KMS-11 (cell line): ENCODE data around the gene INPP5E.

Source experiments
- H2AFZ ChIP-seq: fragments of 200-600 bp; sonication (generic); 2 replicates; pipeline ENCODE4 v1.6.1; 2016; ENCODE audit warnings: antibody characterized with exemption, mixed run types, low read depth
- H3K27ac ChIP-seq: fragments of 200-600 bp; sonication (generic); 2 replicates; pipeline ENCODE4 v1.6.1; 2016; ENCODE audit warnings: mild to moderate bottlenecking, mixed run types
- H3K27me3 ChIP-seq: fragments of 200-600 bp; sonication (generic); 2 replicates; pipeline ENCODE4 v1.6.1; 2017; ENCODE audit warnings: mild to moderate bottlenecking, low read depth, mixed run types, moderate library complexity; ENCODE audit not compliant: insufficient read depth
- H3K36me3 ChIP-seq: fragments of 200-600 bp; sonication (generic); 2 replicates; pipeline ENCODE4 v1.6.1; 2017; ENCODE audit warnings: mild to moderate bottlenecking, mixed run types; ENCODE audit not compliant: insufficient read depth
- H3K4me1 ChIP-seq: fragments of 200-600 bp; sonication (generic); 2 replicates; pipeline ENCODE4 v1.6.1; 2016; ENCODE audit warnings: mild to moderate bottlenecking, low read depth, mixed run types; ENCODE audit not compliant: poor library complexity, severe bottlenecking
- H3K4me2 ChIP-seq: fragments of 200-600 bp; sonication (generic); 2 replicates; pipeline ENCODE4 v1.7.0; 2016; ENCODE audit warnings: mild to moderate bottlenecking, mixed run types
- H3K4me3 ChIP-seq: fragments of 200-600 bp; sonication (generic); IDR thresholded peaks from 2 replicates; pipeline ENCODE4 v1.6.1; 2017; ENCODE audit warnings: low read depth, low read length, mixed read lengths; ENCODE audit not compliant: insufficient read depth
- H3K79me2 ChIP-seq: fragments of 200-600 bp; sonication (generic); 2 replicates; pipeline ENCODE4 v1.6.1; 2016; ENCODE audit warnings: low read depth, mixed run types; ENCODE audit not compliant: insufficient read depth
- H3K9ac ChIP-seq: fragments of 200-600 bp; sonication (generic); 2 replicates; pipeline ENCODE4 v1.6.1; 2016; ENCODE audit warnings: mild to moderate bottlenecking, mixed run types
- H4K20me1 ChIP-seq: fragments of 200-600 bp; sonication (generic); 2 replicates; pipeline ENCODE4 v1.6.1; 2016; ENCODE audit warnings: mild to moderate bottlenecking, mixed run types; ENCODE audit not compliant: insufficient read depth
- TF ChIP-seq, protein P1 (sequence below): fragments of 200-600 bp; sonication (generic); conservative IDR thresholded peaks from 2 replicates; pipeline ENCODE4 v1.6.1; 2017; ENCODE audit warnings: low read depth, mild to moderate bottlenecking, antibody characterized with exemption, low read length, moderate library complexity, mixed read lengths

Gene INPP5E

GRCh38 chr9:136476369-136477150 is 36.9 kb upstream of the INPP5E start:
- no peak overlapping the region for H3K27ac ChIP-seq
- H3K4me2 ChIP-seq, result no peak overlapping the region
- peaks cover 39% of the 10 kb centered on the region for H3K79me2 ChIP-seq
- H2AFZ ChIP-seq, result no peak overlapping the region
- no peaks in the 10 kb centered on the region for H3K27me3 ChIP-seq
- H4K20me1 ChIP-seq, result peaks cover 14% of the 10 kb centered on the region; the same call in 1 of the 2 replicates
- peaks cover 4% of the 10 kb centered on the region; the same call in 1 of the 2 replicates for H3K36me3 ChIP-seq
- TF ChIP-seq, protein P1, sequence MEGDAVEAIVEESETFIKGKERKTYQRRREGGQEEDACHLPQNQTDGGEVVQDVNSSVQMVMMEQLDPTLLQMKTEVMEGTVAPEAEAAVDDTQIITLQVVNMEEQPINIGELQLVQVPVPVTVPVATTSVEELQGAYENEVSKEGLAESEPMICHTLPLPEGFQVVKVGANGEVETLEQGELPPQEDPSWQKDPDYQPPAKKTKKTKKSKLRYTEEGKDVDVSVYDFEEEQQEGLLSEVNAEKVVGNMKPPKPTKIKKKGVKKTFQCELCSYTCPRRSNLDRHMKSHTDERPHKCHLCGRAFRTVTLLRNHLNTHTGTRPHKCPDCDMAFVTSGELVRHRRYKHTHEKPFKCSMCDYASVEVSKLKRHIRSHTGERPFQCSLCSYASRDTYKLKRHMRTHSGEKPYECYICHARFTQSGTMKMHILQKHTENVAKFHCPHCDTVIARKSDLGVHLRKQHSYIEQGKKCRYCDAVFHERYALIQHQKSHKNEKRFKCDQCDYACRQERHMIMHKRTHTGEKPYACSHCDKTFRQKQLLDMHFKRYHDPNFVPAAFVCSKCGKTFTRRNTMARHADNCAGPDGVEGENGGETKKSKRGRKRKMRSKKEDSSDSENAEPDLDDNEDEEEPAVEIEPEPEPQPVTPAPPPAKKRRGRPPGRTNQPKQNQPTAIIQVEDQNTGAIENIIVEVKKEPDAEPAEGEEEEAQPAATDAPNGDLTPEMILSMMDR, result no peak
- H3K9ac ChIP-seq, result no peak overlapping the region
- H3K4me3 ChIP-seq, result no peak overlapping the region
- peaks cover 20% of the 10 kb centered on the region for H3K4me1 ChIP-seq

GRCh38 chr9:136474974-136475865 is 35.6 kb upstream of the INPP5E start:
- TF ChIP-seq, protein P1, result no peak
- no peak overlapping the region for H3K27ac ChIP-seq
- H3K4me3 ChIP-seq, result no peak overlapping the region
- H3K4me2 ChIP-seq, result no peak overlapping the region
- H3K9ac ChIP-seq, result no peak overlapping the region
- peaks cover 26% of the 10 kb centered on the region for H3K79me2 ChIP-seq
- H2AFZ ChIP-seq, result no peak overlapping the region
- peaks cover 4% of the 10 kb centered on the region; the same call in 1 of the 2 replicates for H3K36me3 ChIP-seq
- H3K4me1 ChIP-seq, result peaks cover 7% of the 10 kb centered on the region
- H4K20me1 ChIP-seq, result peaks cover 11% of the 10 kb centered on the region; the same call in 1 of the 2 replicates
- H3K27me3 ChIP-seq, result no peaks in the 10 kb centered on the region

GRCh38 chr9:136474021-136474640 is 34.5 kb upstream of the INPP5E start:
- Histone ChIP-seq H2AFZ (no peak overlapping the region), H3K79me2 (peaks cover 15% of the 10 kb centered on the region), H3K36me3 (peaks cover 4% of the 10 kb centered on the region; the same call in 1 of the 2 replicates), H3K9ac (no peak overlapping the region), H4K20me1 (0 out of 2 replicates have a peak, but pooled peaks cover 9% of the 10 kb centered on the region), H3K4me2 (no peak overlapping the region), H3K4me3 (no peak overlapping the region), H3K4me1 (no peaks in the 10 kb centered on the region), H3K27me3 (no peaks in the 10 kb centered on the region), H3K27ac (no peak overlapping the region)
- TF ChIP-seq, protein P1, result no peak

DNA sequence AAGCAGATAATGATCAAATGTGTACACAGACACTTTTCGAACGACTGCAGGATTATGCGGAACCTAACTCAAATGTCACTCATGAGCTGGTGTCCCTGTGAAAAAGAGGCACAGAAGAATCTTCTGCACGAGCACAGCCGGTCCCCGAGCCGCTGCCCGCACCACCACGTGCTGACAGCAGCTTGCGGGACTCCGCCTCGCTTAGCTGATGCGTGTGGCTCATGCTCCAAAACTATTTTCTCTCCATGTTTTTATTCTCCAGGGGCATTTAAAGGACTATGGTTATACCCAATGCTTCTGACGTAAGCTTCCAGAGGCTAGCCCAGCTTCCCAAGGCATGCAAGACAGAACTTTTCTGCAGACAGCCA is 33.7 kb upstream of the INPP5E start:
- Histone ChIP-seq H4K20me1 (0 out of 2 replicates have a peak, but pooled peaks cover 2% of the 10 kb centered on the region), H3K4me2 (no peak overlapping the region), H3K4me3 (no peak overlapping the region), H3K4me1 (no peaks in the 10 kb centered on the region), H3K27me3 (no peaks in the 10 kb centered on the region), H3K79me2 (peaks cover 7% of the 10 kb centered on the region; the same call in 1 of the 2 replicates), H2AFZ (no peak overlapping the region), H3K36me3 (peaks cover 4% of the 10 kb centered on the region; the same call in 1 of the 2 replicates), H3K27ac (no peak overlapping the region), H3K9ac (no peak overlapping the region)
- TF ChIP-seq, protein P1, result no peak
